AG04450 (cell line): Measurements from ENCODE around the gene NPEPL1. TPM values are rescaled to one million over a fixed set of nuclear protein-coding genes. Genes with fewer than 3 reads are reported as not detected.

Experiments
- CTCF ChIA-PET: fragments of 300-600, 350-600 bp; formaldehyde crosslinking; extraction: SDS; loops from one replicate; lab custom pipeline; 2022; ENCODE audit warnings: antibody characterized with exemption, inconsistent platforms; lab: Charles Lee
- POLR2A ChIA-PET: fragments of 350-600 bp; formaldehyde crosslinking; extraction: SDS; loops from one replicate; lab custom pipeline; 2021; ENCODE audit warnings: antibody characterized with exemption, inconsistent platforms; lab: Yijun Ruan, JAX
- DNase-seq: peaks from one replicate; pipeline ENCODE4 v3.0.0-alpha.2; 2011; ENCODE audit warnings: low read depth, low spot score
- H3K27ac ChIP-seq: one replicate; pipeline ENCODE4 v1.5.1; 2012; ENCODE audit warnings: low read depth, low read length, control low read depth
- H3K27me3 ChIP-seq: one replicate; pipeline ENCODE4 v1.6.0; 2012; ENCODE audit warnings: low read length; ENCODE audit not compliant: control insufficient read depth, insufficient read depth
- H3K4me3 ChIP-seq: 2 replicates; pipeline ENCODE4 v1.5.1; 2011; ENCODE audit warnings: mild to moderate bottlenecking, low read depth, low read length, control low read depth
- H3K9me3 ChIP-seq: 2 replicates; pipeline ENCODE4 v1.5.1; 2012; ENCODE audit warnings: low read length; ENCODE audit not compliant: control insufficient read depth, insufficient read depth
- polyA plus RNA-seq: library from polyadenylated mRNA; depleted of rRNA; stranded (reverse); fragments of >200 nt; gene quantifications from 2 replicates; pipeline ENCODE4 v1.2.3, GENCODE V29; 2011
- TF ChIP-seq, protein P1 (sequence below): IDR thresholded peaks from 2 replicates; pipeline ENCODE4 v1.5.1; 2011; ENCODE audit warnings: low read depth, low read length, control low read depth, inconsistent platforms

The NPEPL1 gene
- polyA plus RNA-seq, 1 experiment: 3.6 TPM

DNA sequence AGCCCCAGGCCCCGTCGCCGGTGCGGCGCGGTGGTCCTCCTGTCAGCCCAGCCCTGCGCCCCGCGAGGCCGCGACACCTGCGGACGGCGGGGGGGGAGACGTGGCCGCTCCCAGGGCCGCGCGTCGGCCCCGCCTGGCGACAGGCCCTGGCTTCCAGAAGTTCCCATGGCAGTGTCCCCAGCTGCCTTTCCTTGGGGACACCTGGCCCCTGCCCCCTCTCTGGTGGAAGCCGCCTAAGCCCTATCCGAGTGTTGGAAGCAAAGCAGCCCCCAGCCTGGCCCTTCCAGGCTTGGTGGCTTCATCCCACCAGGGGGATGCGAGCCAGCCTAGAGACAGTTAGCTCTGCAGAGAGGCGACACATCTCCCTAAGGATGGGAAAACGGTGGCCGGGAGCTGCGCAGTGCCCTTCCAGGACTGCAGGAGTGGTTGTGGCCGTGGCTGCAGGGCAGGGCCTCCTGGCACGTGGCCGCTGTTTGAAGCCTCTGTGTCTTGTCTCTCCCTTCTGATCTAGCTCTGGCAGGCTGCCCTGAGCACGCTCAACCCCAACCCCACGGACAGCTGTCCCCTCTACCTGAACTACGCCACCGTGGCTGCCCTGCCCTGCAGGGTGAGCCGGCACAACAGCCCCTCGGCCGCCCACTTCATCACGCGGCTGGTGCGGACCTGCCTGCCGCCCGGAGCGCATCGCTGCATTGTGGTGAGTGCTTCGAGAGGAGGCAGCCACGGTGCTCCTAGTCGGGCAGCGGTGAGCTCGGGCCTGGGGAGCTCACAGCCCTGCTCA lies 816 bp downstream of the NPEPL1 start:
- Histone ChIP-seq H3K27ac (no peak overlapping the region), H3K4me3 (peak overlapping the region; percentile 55), H3K9me3 (peaks cover 6% of the 10 kb centered on the region; the same call in 1 of the 2 replicates), H3K27me3 (no peaks in the 10 kb centered on the region)
- ChIA-PET POLR2A (interaction anchor here (0.8 to 1.0 kb wide), 2 partner anchors 42 kb away, joined by 5 to 9 read pairs; partner anchors contain the start of gene STX16), CTCF (interaction anchor here (0.7 to 1.1 kb wide), 2 partner anchors 134 to 464 kb away, joined by 3 read pairs; no protein-coding TSS in a partner anchor)
- DNase-seq: no peak
- TF ChIP-seq, protein P1, sequence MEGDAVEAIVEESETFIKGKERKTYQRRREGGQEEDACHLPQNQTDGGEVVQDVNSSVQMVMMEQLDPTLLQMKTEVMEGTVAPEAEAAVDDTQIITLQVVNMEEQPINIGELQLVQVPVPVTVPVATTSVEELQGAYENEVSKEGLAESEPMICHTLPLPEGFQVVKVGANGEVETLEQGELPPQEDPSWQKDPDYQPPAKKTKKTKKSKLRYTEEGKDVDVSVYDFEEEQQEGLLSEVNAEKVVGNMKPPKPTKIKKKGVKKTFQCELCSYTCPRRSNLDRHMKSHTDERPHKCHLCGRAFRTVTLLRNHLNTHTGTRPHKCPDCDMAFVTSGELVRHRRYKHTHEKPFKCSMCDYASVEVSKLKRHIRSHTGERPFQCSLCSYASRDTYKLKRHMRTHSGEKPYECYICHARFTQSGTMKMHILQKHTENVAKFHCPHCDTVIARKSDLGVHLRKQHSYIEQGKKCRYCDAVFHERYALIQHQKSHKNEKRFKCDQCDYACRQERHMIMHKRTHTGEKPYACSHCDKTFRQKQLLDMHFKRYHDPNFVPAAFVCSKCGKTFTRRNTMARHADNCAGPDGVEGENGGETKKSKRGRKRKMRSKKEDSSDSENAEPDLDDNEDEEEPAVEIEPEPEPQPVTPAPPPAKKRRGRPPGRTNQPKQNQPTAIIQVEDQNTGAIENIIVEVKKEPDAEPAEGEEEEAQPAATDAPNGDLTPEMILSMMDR: no peak

DNA sequence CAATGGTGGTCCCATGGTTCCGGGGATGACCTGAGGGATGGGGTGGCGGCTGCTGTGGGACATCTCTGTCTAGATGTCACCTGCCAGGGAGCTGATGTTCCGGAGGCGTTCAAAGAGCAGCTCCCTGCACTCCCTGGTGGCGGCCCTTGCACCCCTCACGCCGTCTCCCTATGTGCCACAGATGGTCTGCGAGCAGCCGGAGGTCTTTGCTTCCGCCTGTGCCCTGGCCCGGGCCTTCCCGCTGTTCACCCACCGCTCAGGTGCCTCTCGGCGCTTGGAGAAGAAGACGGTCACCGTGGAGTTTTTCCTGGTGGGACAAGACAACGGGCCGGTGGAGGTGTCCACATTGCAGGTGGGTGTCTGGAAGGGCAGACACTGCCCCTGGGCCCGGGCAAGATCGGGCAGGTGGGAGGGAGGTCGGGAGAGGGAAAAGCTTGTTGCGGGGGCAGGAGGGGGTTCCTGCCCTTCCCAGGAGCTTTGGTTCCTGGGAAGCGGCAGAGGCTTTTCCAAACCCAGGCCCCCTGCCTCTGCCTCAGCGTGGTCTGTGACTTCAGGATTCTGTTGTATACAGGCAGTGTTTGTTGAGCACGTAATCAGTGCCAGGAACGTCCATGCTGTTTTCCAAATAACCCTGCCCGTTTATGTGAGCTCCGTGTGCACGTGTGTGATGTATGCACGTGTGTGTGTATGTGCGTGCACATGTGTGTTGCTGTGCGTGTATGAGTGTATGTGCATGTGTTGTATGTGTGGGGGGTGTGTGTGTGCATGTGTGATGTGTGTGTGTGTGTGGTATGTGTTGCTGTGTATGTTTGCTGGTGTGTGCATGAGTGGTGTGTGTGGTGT lies 1.9 kb downstream of the NPEPL1 start:
- no peaks in the 10 kb centered on the region for H3K27me3 ChIP-seq
- no peak overlapping the region for H3K4me3 ChIP-seq
- no peak for DNase-seq
- POLR2A ChIA-PET: interaction anchor here (0.8 kb wide), 1 partner anchor 43 kb away, joined by 9 read pairs; no protein-coding TSS in a partner anchor
- CTCF ChIA-PET: no interaction called here
- H3K9me3 ChIP-seq: peaks cover 6% of the 10 kb centered on the region; the same call in 1 of the 2 replicates
- H3K27ac ChIP-seq: no peak overlapping the region
- TF ChIP-seq, protein P1: no peak

DNA sequence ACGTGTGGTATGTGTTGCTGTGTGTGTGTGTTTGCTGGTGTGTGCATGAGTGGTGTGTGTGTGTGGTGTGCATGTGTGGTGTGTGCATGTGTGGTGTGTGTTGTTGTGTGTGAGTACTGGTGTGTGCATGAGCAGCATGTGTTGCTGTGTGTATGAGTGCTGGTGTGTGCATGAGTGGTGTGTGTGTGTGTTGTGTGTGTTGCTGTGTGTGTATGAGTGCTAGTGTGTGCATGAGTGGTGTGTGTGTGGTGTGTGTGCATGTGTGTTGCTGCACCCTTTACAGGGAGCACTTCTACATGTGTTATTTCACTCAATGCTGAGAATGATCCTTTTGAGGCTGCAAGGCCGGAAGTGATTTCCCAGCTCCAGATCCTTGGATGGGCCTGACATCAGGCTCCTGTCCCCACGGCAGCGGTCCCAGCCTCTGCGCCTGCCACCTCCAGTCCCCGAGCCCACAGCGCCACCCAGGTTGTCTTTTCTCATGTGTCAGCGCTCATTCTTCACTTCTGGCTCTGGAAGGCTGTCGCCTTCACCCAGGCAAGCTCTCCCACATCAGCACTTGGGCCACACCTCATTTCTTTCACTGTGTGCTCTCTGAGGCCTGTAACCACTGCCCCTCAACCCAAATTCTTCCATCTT lies 2.6 kb downstream of the NPEPL1 start:
- POLR2A ChIA-PET: no interaction called here
- no peak overlapping the region for H3K4me3 ChIP-seq
- no peak for DNase-seq
- TF ChIP-seq, protein P1: no peak
- no peak overlapping the region for H3K27ac ChIP-seq
- CTCF ChIA-PET: no interaction called here
- peaks cover 6% of the 10 kb centered on the region; the same call in 1 of the 2 replicates for H3K9me3 ChIP-seq
- no peaks in the 10 kb centered on the region for H3K27me3 ChIP-seq

DNA sequence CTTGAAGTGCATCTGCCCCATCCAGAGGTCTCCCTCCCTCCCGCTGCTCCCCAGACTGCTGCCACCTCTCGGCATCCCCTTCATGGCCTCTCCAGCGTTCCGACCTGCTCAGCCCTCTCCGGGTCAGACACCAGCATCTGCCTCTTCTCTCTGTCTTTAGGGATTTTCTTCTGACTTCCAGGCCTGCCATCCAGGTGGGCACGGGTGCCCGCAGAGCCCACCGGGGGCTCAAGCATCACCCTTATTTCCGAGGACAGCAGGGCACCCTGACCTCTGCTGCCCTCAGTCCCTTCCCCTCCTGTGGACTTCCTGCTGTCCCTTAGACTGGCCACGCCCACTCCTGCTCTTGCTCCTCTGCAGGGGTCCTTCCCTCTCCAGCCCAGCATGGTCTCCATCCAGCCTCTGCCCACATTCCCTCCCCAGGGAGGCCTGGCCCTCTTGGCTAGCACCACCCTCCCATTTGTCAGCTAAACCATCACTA lies 3.3 kb downstream of the NPEPL1 start:
- Histone ChIP-seq H3K27ac (no peak overlapping the region), H3K27me3 (no peaks in the 10 kb centered on the region), H3K4me3 (no peak overlapping the region), H3K9me3 (peaks cover 6% of the 10 kb centered on the region; the same call in 1 of the 2 replicates)
- ChIA-PET CTCF (no interaction called here), POLR2A (no interaction called here)
- TF ChIP-seq, protein P1: no peak
- no peak for DNase-seq
